ENCODE measurements around the gene TRIO. TPM values are rescaled to one million over a fixed set of nuclear protein-coding genes. Genes with fewer than 3 reads are reported as not detected.

The TRIO gene
- total RNA-seq, 2 experiments from 2014 or later: 3.5 to 6.6 TPM

DNA sequence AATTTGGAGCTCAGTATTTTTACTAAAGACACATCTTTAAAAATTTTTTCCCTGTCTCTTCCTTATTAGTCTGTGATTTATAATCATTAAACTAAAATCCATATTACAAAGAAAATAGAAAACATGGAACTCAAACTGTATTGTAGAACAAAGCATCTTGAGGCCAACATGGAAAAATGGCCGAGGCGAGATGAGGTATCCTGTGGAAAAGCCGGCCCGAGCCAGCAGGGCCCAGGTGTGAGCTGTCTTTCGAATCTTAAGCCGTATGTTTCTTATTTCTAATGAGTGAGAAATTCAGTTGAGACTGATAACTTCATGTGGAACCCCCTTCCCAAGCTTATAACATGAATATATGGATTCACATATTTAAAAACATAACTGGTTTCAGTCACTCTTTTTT is 268.1 kb downstream of the TRIO start:
- no peak overlapping the region for H3K4me3 Mint-ChIP-seq
- ChIA-PET CTCF (interaction anchor here (0.8 to 5.1 kb wide), 5 partner anchors 11 to 237 kb away, joined by 3 to 44 read pairs (median 3); no protein-coding TSS in a partner anchor), POLR2A (interaction anchor here (1.0 to 1.5 kb wide), 2 partner anchors 45 to 203 kb away, joined by 3 to 4 read pairs; no protein-coding TSS in a partner anchor)
- no peak for DNase-seq
- no peaks in the 10 kb centered on the region for H3K36me3 Mint-ChIP-seq (ENCODE audit: low read depth)
- H3K4me1 Mint-ChIP-seq (ENCODE audit: low read depth): peaks cover 43% of the 10 kb centered on the region
- no peak overlapping the region for H3K27ac Mint-ChIP-seq
- peaks cover 5% of the 10 kb centered on the region for H3K27me3 Mint-ChIP-seq (ENCODE audit: low read depth)
- no peak for ATAC-seq
- H3K9me3 Mint-ChIP-seq (ENCODE audit: insufficient read depth): no peaks in the 10 kb centered on the region

DNA sequence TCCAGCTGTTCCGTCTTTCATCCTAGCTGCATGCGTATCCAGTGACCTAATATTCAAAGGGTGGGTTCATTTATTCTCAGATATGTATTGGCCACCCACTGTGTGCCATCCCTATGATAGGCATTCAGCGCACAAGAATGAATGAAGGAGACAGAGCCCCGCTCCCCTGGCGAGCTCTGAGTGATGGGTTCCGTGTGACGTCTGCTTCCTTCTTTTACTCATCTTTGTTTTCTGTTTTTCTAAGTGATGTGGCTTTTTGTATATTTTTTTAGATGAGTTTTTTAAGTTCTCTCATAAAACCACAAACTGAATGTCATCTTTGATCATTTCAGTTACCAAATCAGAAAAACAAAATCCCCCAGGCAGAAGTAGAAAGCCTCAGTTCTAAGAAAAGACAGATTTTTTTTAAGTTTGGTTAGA is 270.2 kb downstream of the TRIO start:
- Mint-ChIP-seq H3K36me3 (ENCODE audit: low read depth) (no peaks in the 10 kb centered on the region), H3K4me1 (ENCODE audit: low read depth) (peaks cover 59% of the 10 kb centered on the region), H3K27me3 (ENCODE audit: low read depth) (no peaks in the 10 kb centered on the region), H3K27ac (peak overlapping the region; percentile 94), H3K9me3 (ENCODE audit: insufficient read depth) (no peaks in the 10 kb centered on the region), H3K4me3 (peak overlapping the region; percentile 71)
- ATAC-seq: peak; percentile 39
- peak; percentile 40 for DNase-seq
- CTCF ChIA-PET: interaction anchor here (1.4 to 5.1 kb wide), 9 partner anchors 13 to 256 kb away, joined by 3 to 44 read pairs (median 6); partner anchors contain the start of gene OTULINL
- POLR2A ChIA-PET: interaction anchor here (0.5 to 3.7 kb wide), 11 partner anchors 9 to 251 kb away, joined by 3 to 43 read pairs (median 3); partner anchors contain the start of genes OTULIN and OTULINL

DNA sequence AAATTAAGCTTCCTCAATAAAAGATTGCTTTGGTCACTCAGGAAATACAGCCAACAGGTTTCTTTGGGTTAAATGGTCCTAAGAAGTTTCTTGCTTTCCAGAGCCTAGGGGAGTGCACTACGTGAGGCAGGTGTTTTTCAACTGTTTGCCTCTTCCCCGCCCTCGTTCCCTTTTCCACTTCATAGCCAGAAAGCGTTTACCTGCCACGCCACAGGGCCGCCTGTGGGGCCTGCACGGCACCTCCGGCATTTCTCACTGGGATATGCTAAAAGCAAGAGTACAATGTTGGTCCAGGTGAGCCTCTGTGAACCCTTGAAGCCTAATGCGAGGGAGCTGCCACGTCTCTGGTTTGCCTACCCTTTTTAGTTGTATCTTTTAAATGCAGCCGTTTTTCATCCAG is 270.9 kb downstream of the TRIO start:
- H3K4me3 Mint-ChIP-seq: peak overlapping the region; percentile 71
- H3K27me3 Mint-ChIP-seq (ENCODE audit: low read depth): no peaks in the 10 kb centered on the region
- no peaks in the 10 kb centered on the region for H3K9me3 Mint-ChIP-seq (ENCODE audit: insufficient read depth)
- no peaks in the 10 kb centered on the region for H3K36me3 Mint-ChIP-seq (ENCODE audit: low read depth)
- CTCF ChIA-PET: interaction anchor here (0.6 to 5.1 kb wide), 9 partner anchors 9 to 240 kb away, joined by 3 to 44 read pairs (median 6); partner anchors contain the start of gene OTULINL
- peaks cover 63% of the 10 kb centered on the region for H3K4me1 Mint-ChIP-seq (ENCODE audit: low read depth)
- H3K27ac Mint-ChIP-seq: peak overlapping the region; percentile 94
- ATAC-seq (peak; percentile 17), DNase-seq (no peak)
- POLR2A ChIA-PET: interaction anchor here (0.6 to 3.7 kb wide), 10 partner anchors 8 to 228 kb away, joined by 3 to 43 read pairs (median 4); partner anchors contain the start of gene OTULINL

DNA sequence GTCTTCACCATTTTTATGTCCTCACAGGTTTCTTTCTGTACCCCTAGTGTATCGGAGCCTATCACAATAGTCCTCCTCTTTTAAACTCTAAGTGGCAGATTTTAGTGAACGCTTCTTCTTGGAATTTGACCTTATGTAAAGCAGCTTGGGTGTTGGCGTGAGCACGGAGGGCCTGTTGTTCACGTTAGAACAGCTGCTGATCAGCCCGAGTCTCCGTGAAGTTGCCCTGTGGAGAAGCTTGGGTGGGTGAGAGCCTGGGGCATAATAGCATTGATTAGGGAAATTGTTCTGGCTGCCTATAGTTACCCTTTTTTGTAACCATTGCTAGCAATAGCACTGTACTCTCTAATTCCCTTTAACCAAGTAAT is 271.5 kb downstream of the TRIO start:
- POLR2A ChIA-PET: interaction anchor here (0.6 to 3.7 kb wide), 12 partner anchors 9 to 252 kb away, joined by 3 to 43 read pairs (median 4); partner anchors contain the start of gene OTULINL
- CTCF ChIA-PET: interaction anchor here (1.0 to 5.1 kb wide), 8 partner anchors 10 to 239 kb away, joined by 4 to 44 read pairs (median 11); partner anchors contain the start of gene OTULINL
- DNase-seq (no peak), ATAC-seq (no peak)
- peak overlapping the region; percentile 94 for H3K27ac Mint-ChIP-seq
- H3K9me3 Mint-ChIP-seq (ENCODE audit: insufficient read depth): no peaks in the 10 kb centered on the region
- peak overlapping the region; percentile 71 for H3K4me3 Mint-ChIP-seq
- peaks cover 63% of the 10 kb centered on the region for H3K4me1 Mint-ChIP-seq (ENCODE audit: low read depth)
- H3K27me3 Mint-ChIP-seq (ENCODE audit: low read depth): no peaks in the 10 kb centered on the region
- H3K36me3 Mint-ChIP-seq (ENCODE audit: low read depth): no peaks in the 10 kb centered on the region

DNA sequence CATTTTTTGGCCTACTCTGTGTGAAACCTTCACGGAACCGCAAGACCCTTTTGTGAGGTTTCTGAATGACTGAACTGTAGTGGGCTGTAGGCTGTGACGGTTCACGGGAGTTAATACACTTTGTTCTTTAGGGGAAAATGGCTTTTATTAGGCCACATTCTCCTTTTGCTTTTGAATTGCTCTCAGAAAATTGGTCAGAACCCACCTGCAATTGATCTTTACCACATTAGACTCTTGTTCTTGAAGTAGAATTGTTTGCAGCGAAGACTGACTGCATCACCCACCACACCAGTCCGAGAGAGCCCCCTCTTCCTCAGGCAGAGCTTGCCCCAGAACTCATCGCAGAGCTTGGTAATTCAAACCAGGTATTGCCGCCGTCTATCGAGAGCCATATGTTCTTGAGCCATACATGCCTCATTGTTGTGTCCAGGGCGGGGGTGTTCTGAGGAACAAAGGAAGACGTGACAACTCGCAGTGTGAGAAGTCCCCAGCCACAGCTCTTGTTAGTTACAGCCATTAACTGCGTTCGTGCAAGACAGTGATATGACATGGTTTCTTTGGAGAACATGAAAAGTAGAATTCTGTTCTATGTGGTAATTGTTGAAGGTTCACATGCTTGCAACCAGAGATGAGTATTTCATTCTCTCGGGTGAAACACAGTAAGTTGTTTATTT is 272.0 kb downstream of the TRIO start:
- Mint-ChIP-seq H3K36me3 (ENCODE audit: low read depth) (no peaks in the 10 kb centered on the region), H3K4me1 (ENCODE audit: low read depth) (peaks cover 63% of the 10 kb centered on the region), H3K9me3 (ENCODE audit: insufficient read depth) (no peaks in the 10 kb centered on the region), H3K4me3 (peak overlapping the region; percentile 71), H3K27me3 (ENCODE audit: low read depth) (no peaks in the 10 kb centered on the region), H3K27ac (peak overlapping the region; percentile 94)
- POLR2A ChIA-PET: interaction anchor here (0.6 to 3.7 kb wide), 12 partner anchors 9 to 252 kb away, joined by 3 to 43 read pairs (median 4); partner anchors contain the start of gene OTULINL
- CTCF ChIA-PET: interaction anchor here (1.0 to 5.1 kb wide), 6 partner anchors 10 to 233 kb away, joined by 4 to 44 read pairs (median 20); partner anchors contain the start of gene OTULINL
- DNase-seq: peak; percentile 60
- ATAC-seq: peak; percentile 59

DNA sequence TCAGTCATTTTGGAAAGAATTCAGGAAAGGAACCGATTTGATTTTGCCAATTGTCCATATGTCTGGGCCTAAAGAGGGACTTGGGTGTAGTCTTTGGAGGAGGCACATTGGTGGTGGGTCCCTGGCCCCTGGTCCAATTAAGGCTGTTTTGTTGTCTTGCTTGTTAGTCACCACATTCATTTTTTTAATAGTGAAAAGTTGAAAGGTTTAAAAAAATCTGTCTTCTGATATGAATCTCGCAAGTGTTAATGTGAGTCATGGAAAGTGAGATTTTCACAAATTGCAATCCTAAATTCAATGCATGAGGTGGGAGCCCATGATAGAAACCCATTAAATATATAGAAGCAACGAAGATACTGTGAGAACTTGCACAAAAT is 272.5 kb downstream of the TRIO start:
- Mint-ChIP-seq H3K27ac (peak overlapping the region; percentile 94), H3K27me3 (ENCODE audit: low read depth) (no peaks in the 10 kb centered on the region), H3K9me3 (ENCODE audit: insufficient read depth) (no peaks in the 10 kb centered on the region), H3K4me3 (peak overlapping the region; percentile 71), H3K36me3 (ENCODE audit: low read depth) (peaks cover 2% of the 10 kb centered on the region), H3K4me1 (ENCODE audit: low read depth) (peaks cover 61% of the 10 kb centered on the region)
- ATAC-seq: no peak
- no peak for DNase-seq
- ChIA-PET CTCF (interaction anchor here (1.0 to 5.1 kb wide), 6 partner anchors 15 to 233 kb away, joined by 4 to 44 read pairs (median 16); partner anchors contain the start of gene OTULINL), POLR2A (interaction anchor here (0.8 to 3.7 kb wide), 10 partner anchors 8 to 177 kb away, joined by 3 to 43 read pairs (median 4); partner anchors contain the start of gene OTULINL)

DNA sequence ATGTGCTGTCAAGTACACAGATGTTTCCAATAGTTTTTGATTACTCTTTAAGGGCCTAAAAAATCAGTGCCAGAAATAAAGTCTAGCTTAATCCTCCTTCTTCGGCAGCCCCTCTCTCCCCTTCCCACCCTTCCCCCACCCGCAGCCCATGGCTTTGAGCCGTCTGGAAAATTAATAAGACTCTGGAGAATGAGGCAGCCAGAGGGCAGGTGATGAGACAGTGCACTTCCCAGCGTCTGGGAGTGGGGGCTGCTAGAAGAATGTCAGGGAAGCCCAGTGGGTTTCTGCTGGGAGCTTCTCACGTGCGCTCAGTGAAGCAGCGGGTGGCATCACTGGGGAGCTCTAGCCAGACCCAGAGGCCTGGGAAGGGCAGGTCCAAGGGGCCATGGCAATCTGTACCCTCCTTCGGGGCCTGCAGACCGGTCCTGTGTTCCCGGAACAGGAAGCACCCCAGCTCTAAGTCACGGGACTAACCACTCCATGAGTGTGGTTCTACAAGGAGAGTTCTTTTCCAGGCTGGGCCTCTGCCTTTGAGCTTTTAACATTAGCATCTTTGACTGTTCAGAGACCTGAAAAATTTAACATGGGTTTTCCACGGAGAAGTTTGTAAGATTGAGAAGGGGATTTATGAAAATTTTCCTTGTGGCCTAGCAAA is 273.6 kb downstream of the TRIO start:
- Mint-ChIP-seq H3K36me3 (ENCODE audit: low read depth) (peaks cover 4% of the 10 kb centered on the region), H3K4me3 (peak overlapping the region; percentile 36), H3K4me1 (ENCODE audit: low read depth) (peaks cover 68% of the 10 kb centered on the region), H3K27me3 (ENCODE audit: low read depth) (no peaks in the 10 kb centered on the region), H3K27ac (peak overlapping the region; percentile 82), H3K9me3 (ENCODE audit: insufficient read depth) (no peaks in the 10 kb centered on the region)
- POLR2A ChIA-PET: interaction anchor here (0.8 to 1.2 kb wide), 7 partner anchors 10 to 251 kb away, joined by 3 read pairs; no protein-coding TSS in a partner anchor
- DNase-seq (no peak), ATAC-seq (no peak)
- CTCF ChIA-PET: interaction anchor here (1.3 to 4.1 kb wide), 4 partner anchors 17 to 232 kb away, joined by 3 to 16 read pairs (median 10); partner anchors contain the start of gene OTULINL

DNA sequence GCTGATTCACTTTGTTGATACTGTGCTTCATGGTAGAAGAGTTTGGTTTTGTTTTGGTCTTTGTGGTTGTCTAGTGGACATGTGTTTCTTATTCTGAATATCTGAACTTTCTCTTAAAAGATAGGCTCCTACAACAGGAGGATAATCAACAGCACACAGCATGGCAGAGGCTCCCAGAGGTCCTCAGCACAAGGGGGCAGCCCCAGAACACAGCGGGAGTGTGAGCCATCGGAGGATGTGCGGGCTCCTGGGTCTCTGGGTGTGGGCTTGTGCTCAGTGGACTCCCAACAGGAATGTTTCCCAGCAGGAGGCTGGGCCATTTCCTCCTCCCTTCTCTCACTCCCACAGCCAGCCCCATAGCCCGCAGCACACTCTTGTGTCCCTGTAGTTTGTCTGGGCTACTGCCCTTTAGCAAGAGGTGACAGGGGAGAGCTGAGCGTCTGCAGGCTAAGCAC is 274.2 kb downstream of the TRIO start:
- POLR2A ChIA-PET: interaction anchor here (1.0 to 1.2 kb wide), 5 partner anchors 9 to 177 kb away, joined by 3 read pairs; no protein-coding TSS in a partner anchor
- H3K27ac Mint-ChIP-seq: peak overlapping the region; percentile 82

DNA sequence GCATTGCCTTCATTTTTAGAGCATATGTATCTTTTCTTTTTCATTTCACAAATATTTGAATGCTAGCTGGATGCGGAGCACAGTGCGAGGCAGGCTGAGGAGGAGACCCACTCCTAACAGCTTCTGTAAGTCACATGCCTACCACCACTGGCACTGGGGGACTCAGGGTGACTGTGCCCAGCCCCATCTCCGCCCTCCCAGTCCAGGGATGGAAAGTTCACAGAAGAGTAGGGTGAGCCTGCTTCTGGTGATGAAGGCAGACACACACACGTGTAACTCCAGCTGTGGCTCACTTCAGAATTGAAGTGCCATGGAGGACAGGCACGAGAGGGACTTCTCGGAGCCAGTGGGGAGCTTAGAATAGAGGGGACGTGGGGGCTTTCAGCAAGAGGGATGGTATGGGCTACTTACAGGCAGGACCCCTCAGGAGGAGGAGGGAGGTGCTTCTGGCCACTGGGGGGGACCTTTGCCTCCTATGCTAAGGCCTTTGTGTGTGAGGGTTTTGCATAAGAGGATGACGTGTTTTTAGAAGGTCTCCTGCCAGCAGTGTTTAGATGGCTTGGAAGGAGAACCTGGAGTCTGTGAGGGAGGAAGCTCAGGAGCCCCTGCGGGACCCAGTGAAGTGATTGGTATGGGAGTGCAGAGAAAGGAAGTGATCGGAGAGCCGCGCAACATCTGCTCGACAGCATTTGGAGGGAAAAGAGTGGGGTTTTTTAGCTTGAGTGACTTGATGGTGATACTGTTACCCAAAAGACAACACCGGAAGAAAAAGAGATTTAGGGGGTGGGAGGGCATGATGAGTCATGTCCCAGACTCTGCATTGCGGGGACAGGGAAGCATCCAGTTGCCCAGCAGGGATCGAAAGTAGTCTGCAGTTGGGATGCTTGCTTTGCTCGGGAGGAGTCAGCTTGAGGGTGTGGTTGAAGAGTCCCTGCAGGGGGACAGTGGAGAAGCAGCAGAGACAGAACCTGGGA is 274.9 kb downstream of the TRIO start:
- Mint-ChIP-seq H3K27me3 (ENCODE audit: low read depth) (no peaks in the 10 kb centered on the region), H3K9me3 (ENCODE audit: insufficient read depth) (no peaks in the 10 kb centered on the region), H3K4me1 (ENCODE audit: low read depth) (peaks cover 64% of the 10 kb centered on the region), H3K36me3 (ENCODE audit: low read depth) (peaks cover 4% of the 10 kb centered on the region), H3K4me3 (no peak overlapping the region), H3K27ac (no peak overlapping the region)
- ATAC-seq (no peak), DNase-seq (no peak)
- POLR2A ChIA-PET: interaction anchor here (1.0 to 1.1 kb wide), 2 partner anchors 52 to 175 kb away, joined by 3 read pairs; no protein-coding TSS in a partner anchor
- CTCF ChIA-PET: interaction anchor here (1.3 to 4.1 kb wide), 5 partner anchors 18 to 231 kb away, joined by 3 to 16 read pairs (median 5); partner anchors contain the start of gene OTULINL

More for the DNA sequence above, 274.2 kb downstream of the TRIO start:
- DNase-seq (no peak), ATAC-seq (no peak)
- Mint-ChIP-seq H3K4me3 (peak overlapping the region; percentile 36), H3K27me3 (ENCODE audit: low read depth) (no peaks in the 10 kb centered on the region), H3K4me1 (ENCODE audit: low read depth) (peaks cover 67% of the 10 kb centered on the region), H3K9me3 (ENCODE audit: insufficient read depth) (no peaks in the 10 kb centered on the region), H3K36me3 (ENCODE audit: low read depth) (peaks cover 4% of the 10 kb centered on the region)
- CTCF ChIA-PET: interaction anchor here (1.3 to 4.1 kb wide), 4 partner anchors 17 to 231 kb away, joined by 3 to 16 read pairs (median 10); partner anchors contain the start of gene OTULINL

DNA sequence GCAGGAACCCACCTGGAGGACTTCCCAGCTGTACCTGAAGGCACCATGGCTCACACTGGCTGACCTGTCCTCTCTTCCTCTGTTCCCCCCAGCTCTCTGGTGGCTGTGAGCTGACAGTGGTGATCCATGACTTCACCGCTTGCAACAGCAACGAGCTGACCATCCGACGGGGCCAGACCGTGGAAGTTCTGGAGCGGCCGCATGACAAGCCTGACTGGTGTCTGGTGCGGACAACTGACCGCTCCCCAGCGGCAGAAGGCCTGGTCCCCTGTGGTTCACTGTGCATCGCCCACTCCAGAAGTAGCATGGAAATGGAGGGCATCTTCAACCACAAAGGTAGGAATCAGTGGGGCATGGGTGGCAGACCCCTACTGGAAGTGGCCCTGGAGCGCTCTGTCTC is 276.5 kb downstream of the TRIO start:
- Mint-ChIP-seq H3K27ac (no peak overlapping the region), H3K9me3 (ENCODE audit: insufficient read depth) (no peaks in the 10 kb centered on the region), H3K4me1 (ENCODE audit: low read depth) (peaks cover 62% of the 10 kb centered on the region), H3K27me3 (ENCODE audit: low read depth) (no peaks in the 10 kb centered on the region), H3K36me3 (ENCODE audit: low read depth) (peaks cover 4% of the 10 kb centered on the region), H3K4me3 (no peak overlapping the region)
- ATAC-seq: no peak
- DNase-seq: no peak
- POLR2A ChIA-PET: no interaction called here
- CTCF ChIA-PET: interaction anchor here (1.7 to 4.1 kb wide), 2 partner anchors 55 to 229 kb away, joined by 4 to 14 read pairs; no protein-coding TSS in a partner anchor
